GM12872 (cell line): ENCODE measurements around the gene ZNHIT3.

Source experiments
- TF ChIP-seq, protein P1 (sequence below): IDR thresholded peaks from 3 replicates; pipeline ENCODE4 v1.5.1; 2011; ENCODE audit warnings: low read depth, mild to moderate bottlenecking, low read length, moderate library complexity; ENCODE audit not compliant: insufficient read depth

Gene ZNHIT3

DNA sequence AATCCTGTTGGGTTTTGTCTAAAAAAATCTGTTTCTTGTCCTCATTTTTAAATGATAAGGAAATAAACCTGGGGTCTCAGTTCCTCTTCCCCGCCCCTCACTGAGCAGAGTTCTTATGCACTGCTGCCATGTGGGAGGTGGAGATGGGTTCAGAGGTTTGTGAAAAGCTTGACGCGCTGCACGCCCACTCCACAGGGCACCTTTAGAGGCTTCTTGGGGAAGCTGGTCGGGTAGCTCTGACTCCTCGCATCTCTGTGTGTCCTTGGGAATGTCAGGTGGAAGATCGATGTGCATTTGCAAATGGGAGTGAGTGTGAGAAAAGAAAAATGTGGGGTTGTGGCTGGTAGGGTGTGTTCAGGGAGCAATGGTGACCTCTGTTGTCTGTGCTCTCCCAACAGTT, 4.7 kb upstream of the ZNHIT3 start:
- TF ChIP-seq, protein P1, sequence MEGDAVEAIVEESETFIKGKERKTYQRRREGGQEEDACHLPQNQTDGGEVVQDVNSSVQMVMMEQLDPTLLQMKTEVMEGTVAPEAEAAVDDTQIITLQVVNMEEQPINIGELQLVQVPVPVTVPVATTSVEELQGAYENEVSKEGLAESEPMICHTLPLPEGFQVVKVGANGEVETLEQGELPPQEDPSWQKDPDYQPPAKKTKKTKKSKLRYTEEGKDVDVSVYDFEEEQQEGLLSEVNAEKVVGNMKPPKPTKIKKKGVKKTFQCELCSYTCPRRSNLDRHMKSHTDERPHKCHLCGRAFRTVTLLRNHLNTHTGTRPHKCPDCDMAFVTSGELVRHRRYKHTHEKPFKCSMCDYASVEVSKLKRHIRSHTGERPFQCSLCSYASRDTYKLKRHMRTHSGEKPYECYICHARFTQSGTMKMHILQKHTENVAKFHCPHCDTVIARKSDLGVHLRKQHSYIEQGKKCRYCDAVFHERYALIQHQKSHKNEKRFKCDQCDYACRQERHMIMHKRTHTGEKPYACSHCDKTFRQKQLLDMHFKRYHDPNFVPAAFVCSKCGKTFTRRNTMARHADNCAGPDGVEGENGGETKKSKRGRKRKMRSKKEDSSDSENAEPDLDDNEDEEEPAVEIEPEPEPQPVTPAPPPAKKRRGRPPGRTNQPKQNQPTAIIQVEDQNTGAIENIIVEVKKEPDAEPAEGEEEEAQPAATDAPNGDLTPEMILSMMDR: no peak

DNA sequence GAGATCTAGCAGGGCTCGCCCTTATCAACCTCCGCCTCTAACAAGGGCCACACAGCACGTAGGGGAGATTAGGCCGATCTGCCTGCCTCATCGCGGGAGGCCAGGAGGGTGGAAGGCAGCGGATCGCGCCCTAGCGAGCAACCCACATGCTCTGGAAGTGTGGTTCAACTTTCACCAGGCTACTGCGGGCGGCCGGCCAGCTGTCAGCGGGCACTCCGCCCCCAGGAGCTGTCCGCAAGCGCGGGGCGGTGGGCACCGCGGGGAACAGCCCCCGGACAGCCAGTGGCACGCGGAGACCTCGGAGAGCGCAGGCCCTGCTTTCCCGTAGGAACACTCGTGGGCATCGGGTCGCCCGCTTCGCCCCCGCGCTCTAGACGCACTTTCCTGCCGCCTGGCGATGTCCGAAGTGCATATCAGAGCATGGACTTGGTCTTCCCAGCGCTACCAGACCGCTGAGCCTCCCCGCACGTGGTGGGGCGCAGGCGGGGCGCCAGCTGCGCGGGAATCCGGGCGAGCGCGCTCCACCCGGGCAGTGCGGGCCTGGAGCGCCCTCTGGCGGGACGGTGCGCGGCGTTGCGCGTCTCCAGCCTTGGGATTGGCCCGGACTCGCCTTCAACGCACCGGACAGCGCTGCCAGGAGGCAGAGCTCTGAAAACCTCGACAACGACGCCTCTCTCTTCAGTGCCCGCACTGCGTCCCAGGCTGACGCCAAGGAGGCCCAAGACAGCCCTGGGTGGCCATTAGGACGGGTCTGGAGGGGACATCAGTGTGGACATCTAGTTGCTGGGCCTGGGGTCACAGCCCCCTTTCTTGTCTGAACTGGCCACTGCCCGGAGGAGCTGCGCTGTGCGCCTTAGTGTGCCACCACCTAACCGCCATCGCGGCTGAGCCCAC, 3.6 kb upstream of the ZNHIT3 start:
- TF ChIP-seq, protein P1: peak; percentile 87

DNA sequence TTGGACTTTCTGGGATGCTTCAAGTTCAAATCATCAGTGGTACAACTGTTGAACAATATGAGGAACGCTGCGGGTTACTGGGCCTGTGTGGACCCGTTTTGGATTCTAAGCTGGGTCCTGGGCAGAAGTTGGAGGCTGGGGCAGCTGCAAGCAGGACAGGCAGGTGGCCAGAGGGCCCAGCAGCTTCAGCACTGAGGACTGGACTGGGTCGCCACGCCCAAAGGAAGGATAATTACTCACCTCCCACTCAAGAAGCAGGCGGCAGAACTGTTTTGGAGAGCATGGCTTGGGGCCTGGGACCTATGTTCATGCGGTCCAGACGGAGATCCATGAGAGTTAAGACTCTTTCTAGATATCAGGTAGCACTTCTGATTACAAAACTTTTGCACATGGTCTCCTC, 1.5 kb upstream of the ZNHIT3 start:
- TF ChIP-seq, protein P1: no peak

DNA sequence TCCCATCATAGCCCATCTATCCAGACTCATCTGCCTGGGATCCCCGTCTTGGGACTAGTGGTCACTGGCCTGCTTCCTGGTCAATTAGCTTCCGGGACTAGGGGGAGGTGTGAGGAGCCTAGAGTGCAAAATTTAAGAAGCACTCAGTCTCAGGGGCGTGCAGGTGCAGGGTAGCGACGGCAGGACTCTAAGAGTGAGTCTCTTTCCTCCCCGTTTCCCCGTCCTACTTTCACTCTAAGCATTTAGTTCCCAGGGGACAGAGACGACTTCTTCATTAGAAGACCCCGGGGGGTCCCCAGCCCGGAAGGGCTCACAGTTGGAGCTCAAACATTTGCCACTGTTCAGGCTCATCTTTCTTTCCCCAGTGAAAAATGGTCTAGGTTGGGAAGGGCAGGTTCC, 677 bp upstream of the ZNHIT3 start:
- TF ChIP-seq, protein P1: no peak

DNA sequence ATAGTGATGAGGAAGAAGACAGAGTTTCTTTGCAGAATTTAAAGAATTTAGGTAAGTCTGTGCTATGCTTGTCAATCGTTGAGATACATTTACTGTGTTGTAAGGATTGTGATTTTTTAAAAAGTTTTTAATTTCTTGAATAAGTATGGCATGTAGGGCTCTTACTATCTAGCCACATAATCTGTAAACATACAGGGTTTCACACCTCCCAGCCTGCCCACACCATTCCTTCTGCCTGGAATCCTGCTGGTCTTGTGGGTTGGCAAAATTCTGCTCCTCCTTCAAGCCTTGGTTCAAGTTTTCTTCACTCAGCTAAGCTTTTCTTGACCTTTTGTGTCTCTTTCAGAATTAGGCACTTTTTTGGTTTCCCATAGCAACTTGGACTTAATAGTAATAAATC, 7.5 kb downstream of the ZNHIT3 start:
- TF ChIP-seq, protein P1: no peak

DNA sequence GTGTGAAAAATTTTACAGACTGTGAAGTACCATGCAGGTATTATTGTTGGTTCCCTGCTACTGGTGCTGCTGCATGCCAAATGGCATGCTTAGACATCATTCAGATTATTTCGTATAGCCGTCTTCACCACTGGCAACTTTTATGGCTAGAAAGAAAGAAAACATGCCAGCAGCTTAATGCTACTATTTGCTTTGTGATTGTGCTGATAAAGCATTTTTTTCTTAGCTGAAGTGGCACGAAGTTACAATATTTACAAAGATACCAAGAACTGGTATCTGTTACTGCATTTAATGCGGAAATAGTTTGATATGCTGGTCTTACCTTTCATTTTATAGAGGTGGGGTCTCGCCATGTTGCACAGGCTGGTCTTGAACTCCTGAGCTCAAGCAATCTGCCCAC, 8.2 kb downstream of the ZNHIT3 start:
- TF ChIP-seq, protein P1: no peak

DNA sequence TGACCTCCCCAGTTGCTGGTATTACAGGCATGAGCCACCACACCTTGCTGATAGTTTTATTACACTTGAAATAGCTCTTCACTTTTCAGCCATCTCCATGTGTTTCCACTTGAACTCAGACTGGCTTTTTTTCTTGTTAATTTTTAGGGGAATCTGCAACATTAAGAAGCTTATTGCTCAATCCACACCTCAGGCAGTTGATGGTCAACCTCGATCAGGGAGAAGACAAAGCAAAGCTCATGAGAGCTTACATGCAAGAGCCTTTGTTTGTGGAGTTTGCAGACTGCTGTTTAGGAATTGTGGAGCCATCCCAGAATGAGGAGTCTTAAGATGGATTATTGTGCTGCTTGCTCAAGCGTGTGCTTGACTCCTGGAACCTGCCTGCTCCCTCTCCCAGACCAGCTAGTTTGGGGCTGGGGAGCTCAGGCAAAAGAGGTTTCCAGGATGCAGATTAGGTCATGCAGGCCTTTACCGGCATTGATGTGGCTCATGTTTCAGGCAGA, 8.6 kb downstream of the ZNHIT3 start:
- TF ChIP-seq, protein P1: no peak
